ENCODE measurements around the gene FAM174C.

FAM174C gene

GRCh38 chr19:1260749-1261537, 14.4 kb upstream of the FAM174C start:
- peak; percentile 90 to 97 (median 94) for DNase-seq (ENCODE audit: low read depth in 2 of 3, low spot score in 2 of 3)

GRCh38 chr19:1261538-1261797, 13.9 kb upstream of the FAM174C start:
- DNase-seq (ENCODE audit: low read depth in 2 of 3, low spot score in 2 of 3) = no peak

DNA sequence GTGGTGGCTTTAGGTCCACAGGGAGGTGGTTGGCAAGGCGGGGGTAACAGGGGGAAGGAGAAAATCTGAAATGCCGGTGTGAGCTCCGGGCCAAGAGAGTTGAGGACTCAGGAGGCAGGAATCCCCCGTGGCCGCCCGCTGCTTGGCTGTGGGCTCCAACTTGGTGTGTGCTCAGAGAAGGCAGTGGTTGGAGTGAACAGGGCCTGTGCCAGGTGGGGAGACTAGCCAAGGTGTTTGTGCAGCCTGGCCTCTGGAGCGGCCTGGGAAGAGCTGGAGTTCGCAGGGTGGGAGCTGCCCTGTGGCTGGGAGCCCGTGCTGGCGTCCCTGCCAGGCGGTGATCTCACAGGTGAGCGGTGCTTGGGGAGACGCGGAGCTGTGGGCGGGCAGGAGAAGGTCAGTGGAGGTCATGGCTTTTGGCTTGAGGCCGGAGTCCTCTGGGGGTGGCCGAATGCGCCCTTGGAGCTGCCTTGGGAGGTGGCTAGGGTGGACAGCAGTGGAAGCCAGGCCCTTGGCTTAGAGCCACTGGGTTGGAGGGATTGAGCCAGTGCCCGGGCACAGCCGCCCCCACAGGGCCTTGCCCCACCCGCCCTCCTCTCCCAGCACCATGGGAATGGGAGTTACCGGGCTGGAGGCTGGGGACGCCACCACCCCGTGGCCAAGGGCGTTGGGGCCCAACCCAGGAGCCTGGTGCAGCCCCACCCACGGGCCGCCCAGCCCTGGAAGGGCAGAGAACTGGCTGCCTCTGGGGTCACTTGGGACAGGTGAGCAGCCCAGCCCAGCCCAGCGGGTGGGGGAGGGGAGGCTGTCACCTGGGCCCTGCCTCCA, 13.3 kb upstream of the FAM174C start:
- no peak for DNase-seq (ENCODE audit: low read depth in 2 of 3, low spot score in 2 of 3)

GRCh38 chr19:1262623-1263123, 12.7 kb upstream of the FAM174C start:
- no peak for DNase-seq (ENCODE audit: low read depth in 2 of 3, low spot score in 2 of 3)

DNA sequence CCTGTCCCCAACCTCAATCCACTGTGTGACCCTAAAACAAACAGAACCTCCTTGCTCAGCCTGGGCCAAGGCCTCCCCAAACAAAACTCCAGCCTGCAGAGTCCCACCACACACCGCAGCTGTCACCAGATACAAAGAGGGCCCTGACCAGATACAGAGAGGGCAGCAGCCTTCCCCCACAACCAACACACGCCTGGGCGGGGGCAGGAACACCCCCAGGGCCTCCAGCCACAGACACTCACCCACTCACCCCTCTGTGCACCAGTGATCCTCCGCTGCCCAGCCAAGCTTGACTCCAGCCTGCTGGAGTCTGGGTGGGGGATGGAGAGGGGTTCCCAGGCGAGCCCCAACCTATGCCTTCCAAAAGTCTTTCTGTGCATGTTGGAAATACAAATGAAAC, 12.1 kb upstream of the FAM174C start:
- DNase-seq (ENCODE audit: low read depth in 2 of 3, low spot score in 2 of 3) = no peak

DNA sequence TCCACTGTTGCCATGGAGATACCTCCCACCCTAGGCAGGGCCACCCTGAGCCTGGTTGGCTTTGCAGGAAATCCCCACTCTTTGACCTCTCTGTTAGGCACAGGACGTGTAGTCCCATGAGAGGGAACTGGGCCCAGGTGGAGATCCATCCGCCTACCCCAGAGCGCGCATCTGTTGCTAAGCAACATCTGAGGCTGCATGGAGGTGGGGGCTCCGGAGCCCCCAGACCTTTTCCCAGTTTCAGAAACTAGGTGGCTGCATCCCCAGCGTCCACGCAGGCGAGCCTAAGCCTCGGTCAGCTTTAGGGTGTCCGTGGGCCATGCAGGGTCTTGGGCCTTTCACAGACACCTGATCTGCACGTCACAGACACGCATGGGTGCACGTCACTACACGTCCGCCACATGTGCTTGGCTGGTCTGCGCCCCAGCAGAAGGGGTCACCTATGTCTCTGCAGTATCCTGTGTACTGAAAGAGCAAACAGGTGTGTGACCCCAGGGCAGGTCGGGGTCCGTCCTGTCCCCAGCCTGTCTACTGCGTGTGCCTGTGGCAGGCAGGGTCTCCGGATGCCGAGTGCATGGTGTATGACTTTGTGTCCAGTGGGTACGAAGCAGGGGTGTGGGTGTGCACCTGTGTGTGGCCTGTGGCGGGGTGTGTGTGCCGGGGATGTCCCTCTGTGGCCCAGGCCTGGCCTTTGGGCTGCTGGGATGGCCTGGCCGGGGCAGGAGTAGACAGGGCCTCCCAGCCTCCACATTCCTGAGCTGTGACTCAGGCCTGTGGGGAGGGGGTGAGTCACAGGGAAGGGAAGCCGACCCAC, 10.3 kb upstream of the FAM174C start:
- no peak for DNase-seq (ENCODE audit: low read depth in 2 of 3, low spot score in 2 of 3)

- no peak for DNase-seq (ENCODE audit: low read depth in 2 of 3, low spot score in 2 of 3)
Observed at GRCh38 chr19:1265615-1266128, 9.7 kb upstream of the FAM174C start.

DNA sequence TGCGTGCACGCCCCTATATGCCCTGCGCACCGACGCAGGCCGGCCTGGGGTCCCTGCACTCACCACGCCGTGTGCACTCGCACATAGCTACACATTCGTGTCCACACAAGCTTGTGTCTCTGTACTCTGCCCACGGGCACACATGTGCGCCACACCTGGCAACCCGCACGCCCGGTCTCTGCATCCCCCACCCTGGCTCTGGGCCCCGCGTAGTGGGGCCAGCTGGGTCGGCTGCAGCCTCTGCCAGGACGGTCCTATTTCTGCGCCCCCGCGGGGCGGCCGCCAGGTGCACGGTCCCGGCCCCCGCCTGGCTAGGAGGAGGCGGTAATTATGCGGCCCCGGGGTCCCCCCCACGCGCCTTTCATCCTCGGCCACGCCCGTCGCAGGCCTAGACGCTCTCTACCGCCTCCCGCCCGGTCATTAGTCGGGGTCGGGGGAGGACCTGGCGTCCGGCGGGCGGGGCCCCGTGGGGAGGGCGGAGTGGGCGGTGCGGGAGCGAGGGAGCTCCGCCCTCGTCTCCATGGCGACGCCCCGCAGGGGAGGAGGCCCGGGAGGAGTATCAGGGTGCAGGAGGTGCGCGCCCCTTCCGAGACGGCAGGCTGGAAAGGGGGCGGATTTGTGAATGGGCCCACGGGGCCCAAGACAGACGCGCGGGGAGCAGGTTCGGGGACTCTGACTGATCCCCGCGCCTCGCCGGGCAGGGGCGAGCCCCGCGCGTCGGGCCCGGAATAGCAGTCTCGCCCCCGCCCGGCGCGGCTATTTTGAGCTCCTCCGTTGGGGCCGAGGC, 9.0 kb upstream of the FAM174C start:
- DNase-seq (ENCODE audit: low read depth in 2 of 3, low spot score in 2 of 3) = peak in 1 of 3 experiments; percentile 81

- no peak for DNase-seq (ENCODE audit: low read depth in 2 of 3, low spot score in 2 of 3)
Observed at GRCh38 chr19:1266916-1267476, 8.3 kb upstream of the FAM174C start.

DNA sequence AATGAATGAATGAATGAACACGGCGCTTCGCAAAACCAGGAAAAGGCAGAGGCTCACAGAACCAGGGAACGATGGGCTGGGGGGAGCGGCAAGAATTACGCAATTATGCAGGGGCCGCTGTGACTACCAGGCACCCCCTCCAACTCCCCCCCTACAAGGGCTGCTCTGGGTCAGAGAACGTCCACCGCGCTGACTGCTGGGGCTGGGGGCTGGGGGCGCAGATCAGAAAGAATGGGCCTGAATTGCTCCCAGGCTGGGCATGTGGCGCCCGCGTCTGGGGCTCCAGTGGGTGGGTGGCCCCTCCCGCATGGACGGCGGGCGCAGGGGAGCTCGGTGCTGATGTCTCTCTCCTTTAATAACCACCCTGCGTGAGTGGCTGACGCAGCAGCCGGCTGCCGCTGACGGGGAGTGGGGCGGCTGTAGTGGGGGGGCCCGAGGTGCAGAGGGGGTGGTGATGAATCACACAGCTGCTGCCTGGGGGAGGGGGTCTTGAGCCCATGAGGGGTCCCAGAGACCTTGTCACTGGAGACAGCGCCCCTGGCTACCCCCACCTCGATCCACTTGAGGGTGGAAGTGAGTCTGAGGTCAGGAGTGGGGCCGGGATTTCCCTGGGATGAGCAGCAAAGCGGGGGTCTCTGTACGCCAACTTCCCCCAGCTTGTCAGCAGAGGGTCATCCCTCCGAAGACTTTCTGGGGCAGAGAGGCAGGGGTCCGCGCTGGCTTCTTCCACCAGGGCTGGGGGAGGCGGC, 7.7 kb upstream of the FAM174C start:
- DNase-seq (ENCODE audit: low read depth in 2 of 3, low spot score in 2 of 3) = no peak

DNA sequence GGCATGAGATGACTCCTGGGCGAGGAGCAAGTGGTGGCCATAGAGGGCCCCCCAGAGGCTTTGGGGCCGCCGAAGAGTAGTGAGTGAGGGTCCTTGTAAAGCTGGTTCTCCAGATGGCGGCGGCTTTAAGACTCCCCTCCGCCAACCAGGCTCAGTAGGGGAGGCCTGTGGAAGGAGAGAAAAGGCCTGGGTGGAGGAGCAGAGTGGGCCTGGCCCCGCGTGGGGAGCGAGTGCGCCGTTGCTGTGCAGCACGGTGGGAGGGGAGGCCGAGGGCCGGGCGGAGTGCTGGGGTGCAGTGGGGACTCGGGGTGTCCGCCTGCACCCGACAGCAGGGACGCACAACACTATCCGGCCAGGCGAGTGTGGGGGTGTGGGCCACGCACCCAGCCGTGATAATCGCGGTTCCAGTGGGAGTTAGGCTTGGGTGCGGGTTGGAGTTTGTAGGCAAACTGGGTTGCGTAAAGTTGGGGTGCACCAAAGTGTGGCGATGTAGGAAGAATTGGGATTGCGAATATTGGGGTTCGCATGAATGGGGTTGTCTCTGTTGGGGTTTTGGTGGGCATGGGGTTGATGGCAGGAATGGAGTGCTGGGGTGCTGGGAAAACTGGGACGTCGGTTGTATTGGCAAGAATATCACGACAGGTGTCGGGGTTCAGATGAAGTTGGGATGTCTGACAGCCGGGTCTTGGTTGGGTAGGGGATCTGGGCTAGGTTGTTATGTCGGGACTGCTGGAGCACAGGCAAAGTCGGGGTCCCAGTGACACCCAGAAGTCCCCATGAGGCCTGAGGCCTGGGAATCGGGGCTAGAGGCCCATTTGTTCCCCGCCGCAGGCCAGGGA, 6.9 kb upstream of the FAM174C start:
- no peak for DNase-seq (ENCODE audit: low read depth in 2 of 3, low spot score in 2 of 3)

DNA sequence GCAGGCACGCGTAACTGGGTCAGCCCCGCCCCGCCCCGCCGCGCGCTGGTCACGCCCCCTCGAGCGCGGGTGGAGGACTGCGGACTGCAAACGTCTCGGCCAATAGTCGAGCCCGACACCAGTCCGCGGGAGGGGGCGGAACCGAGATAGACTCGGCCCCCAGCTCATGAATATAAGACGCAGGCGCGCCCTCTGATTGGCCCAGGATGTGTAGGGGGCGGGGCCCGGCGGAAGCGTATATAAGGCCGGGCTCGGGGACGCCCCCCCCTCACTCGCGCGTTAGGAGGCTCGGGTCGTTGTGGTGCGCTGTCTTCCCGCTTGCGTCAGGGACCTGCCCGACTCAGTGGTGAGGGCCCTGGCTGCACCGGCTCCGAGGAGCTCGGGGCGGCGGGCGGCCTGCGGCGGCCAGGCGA, 6.3 kb upstream of the FAM174C start, which contains the start of gene CIRBP:
Gene CIRBP, plus strand, starts transcription at position 268 of the 413 bp plus-strand sequence. CDS start 1,602 bp downstream, outside the sequence.
- peak; percentile 97 to 99 (median 99) for DNase-seq (ENCODE audit: low read depth in 2 of 3, low spot score in 2 of 3)

DNA sequence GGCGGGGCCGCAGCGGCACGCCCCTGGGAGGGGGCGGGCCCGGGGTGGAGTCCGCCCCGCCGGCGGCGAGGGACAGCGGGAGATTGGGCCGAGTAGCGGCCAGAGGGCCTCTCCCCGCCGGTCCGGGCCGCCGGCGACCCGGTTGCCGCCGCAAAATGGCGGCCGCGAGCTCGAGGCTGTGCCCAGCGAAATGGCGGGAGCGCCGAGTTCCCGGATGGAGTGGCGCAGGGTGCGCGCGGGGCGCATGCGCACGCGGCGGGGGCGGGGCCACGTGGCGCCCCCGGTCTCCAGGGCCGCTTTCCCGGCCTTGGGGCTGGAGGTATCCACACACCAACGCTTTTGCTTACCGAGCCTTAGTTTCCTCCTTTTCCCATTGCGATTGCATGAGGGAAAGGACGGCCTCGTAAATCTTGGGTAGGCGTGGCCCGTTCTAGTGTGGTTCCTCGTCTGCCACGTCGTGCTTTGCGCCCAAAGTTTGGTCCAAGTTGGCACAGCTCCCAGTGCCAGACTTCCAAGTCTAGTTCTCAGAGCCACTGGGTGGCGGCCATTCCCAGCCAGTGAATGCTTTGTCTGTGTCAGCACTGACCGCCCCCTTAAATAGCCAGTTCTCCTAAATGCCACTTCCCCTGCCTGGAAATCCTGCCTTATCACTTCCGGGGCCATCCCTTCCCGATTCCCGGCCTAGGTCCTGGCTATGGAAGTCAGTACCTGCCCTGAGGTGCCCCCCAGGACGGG, 5.7 kb upstream of the FAM174C start:
- peak in 1 of 3 experiments; percentile 76 for DNase-seq (ENCODE audit: low read depth in 2 of 3, low spot score in 2 of 3)

GRCh38 chr19:1270213-1270853, 5.0 kb upstream of the FAM174C start:
- DNase-seq (ENCODE audit: low read depth in 2 of 3, low spot score in 2 of 3) = no peak

DNA sequence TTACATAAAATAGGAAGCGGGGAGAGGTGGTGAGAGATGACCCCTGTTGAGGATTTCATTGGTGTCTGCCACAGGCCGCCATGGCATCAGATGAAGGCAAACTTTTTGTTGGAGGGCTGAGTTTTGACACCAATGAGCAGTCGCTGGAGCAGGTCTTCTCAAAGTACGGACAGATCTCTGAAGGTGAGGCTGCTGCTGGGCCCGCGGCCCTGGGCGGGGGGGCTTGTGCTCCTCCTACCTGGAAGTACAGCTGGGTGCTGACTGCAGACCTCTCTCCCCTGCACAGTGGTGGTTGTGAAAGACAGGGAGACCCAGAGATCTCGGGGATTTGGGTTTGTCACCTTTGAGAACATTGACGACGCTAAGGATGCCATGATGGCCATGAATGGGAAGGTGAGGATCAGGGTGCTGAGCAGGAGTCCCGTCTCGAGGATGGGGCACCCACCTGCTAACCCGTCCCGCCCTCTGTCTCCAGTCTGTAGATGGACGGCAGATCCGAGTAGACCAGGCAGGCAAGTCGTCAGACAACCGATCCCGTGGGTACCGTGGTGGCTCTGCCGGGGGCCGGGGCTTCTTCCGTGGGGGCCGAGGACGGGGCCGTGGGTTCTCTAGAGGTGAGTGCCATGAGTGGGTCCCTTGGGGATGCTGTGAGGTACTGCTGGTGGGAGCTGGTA, 4.3 kb upstream of the FAM174C start:
- DNase-seq (ENCODE audit: low read depth in 2 of 3, low spot score in 2 of 3) = no peak

- no peak for DNase-seq (ENCODE audit: low read depth in 2 of 3, low spot score in 2 of 3)
Observed at GRCh38 chr19:1271528-1272422, 3.6 kb upstream of the FAM174C start.

Data from activated CD8-positive, alpha-beta memory T cell treated with anti-CD3 and anti-CD28 coated beads for 48 hours (primary cell).